ENCODE results near the gene ZNF366. TPM values are rescaled to one million over a fixed set of nuclear protein-coding genes. Genes with fewer than 3 reads are reported as not detected.

The ZNF366 gene
- total RNA-seq, 1 donor from 2014 or later, result 7.9 TPM

GRCh38 chr5:72451741-72452505, 55.3 kb downstream of the ZNF366 start:
- DNase-seq (ENCODE audit: low spot score in 2 of 2), result peak in 1 of 2 donors; percentile 90
- Histone ChIP-seq H3K9me3 (no peaks in the 10 kb centered on the region), H3K27me3 (no peaks in the 10 kb centered on the region), H3K4me1 (peaks cover 13 to 30% of the 10 kb centered on the region in 2 donors), H3K36me3 (no peaks in the 10 kb centered on the region), H3K27ac (peak overlapping the region; percentile 96 to 98), H3K4me3 (no peak overlapping the region)
- no peak for TF ChIP-seq CTCF (IDR thresholded peaks at IDR 0.05)
- intact Hi-C loops (cut with DNase I), result loop anchor here (1.0 to 2.0 kb wide), 4 partner anchors 17 to 83 kb away; no protein-coding TSS in a partner anchor

- Histone ChIP-seq H3K4me1 (peaks cover 5 to 28% of the 10 kb centered on the region in 2 donors), H3K27me3 (no peaks in the 10 kb centered on the region), H3K36me3 (no peaks in the 10 kb centered on the region), H3K27ac (no peak overlapping the region), H3K9me3 (no peaks in the 10 kb centered on the region), H3K4me3 (no peak overlapping the region)
- DNase-seq (ENCODE audit: low spot score in 2 of 2), result no peak
- no peak for TF ChIP-seq CTCF (IDR thresholded peaks at IDR 0.05)
- intact Hi-C loops (cut with DNase I), result loop anchor here (10.0 kb wide), 1 partner anchor 304 kb away; no protein-coding TSS in a partner anchor
Observed at GRCh38 chr5:72448368-72448767, 58.8 kb downstream of the ZNF366 start.

- intact Hi-C loops (cut with DNase I), result loop anchor here (10.0 kb wide), 1 partner anchor 303 kb away; no protein-coding TSS in a partner anchor
- Histone ChIP-seq H3K36me3 (no peaks in the 10 kb centered on the region), H3K9me3 (no peaks in the 10 kb centered on the region), H3K4me3 (no peak overlapping the region), H3K27me3 (no peaks in the 10 kb centered on the region), H3K4me1 (peaks cover 4 to 25% of the 10 kb centered on the region in 2 donors), H3K27ac (no peak overlapping the region)
- no peak for DNase-seq (ENCODE audit: low spot score in 2 of 2)
- TF ChIP-seq CTCF (IDR thresholded peaks at IDR 0.05), result no peak
Observed at GRCh38 chr5:72447751-72448150, 59.5 kb downstream of the ZNF366 start.

GRCh38 chr5:72445969-72446368, 61.2 kb downstream of the ZNF366 start:
- Histone ChIP-seq H3K4me3 (no peak overlapping the region), H3K27ac (no peak overlapping the region), H3K9me3 (no peaks in the 10 kb centered on the region), H3K27me3 (no peaks in the 10 kb centered on the region), H3K36me3 (no peaks in the 10 kb centered on the region), H3K4me1 (peaks cover 4 to 27% of the 10 kb centered on the region in 2 donors)
- DNase-seq (ENCODE audit: low spot score in 2 of 2), result no peak
- TF ChIP-seq CTCF (IDR thresholded peaks at IDR 0.05), result no peak
- intact Hi-C loops (cut with DNase I), result loop anchor here (1.0 to 10.0 kb wide), 2 partner anchors 301 to 392 kb away; no protein-coding TSS in a partner anchor

- DNase-seq (ENCODE audit: low spot score in 2 of 2), result no peak
Observed at GRCh38 chr5:72443883-72444282, 63.3 kb downstream of the ZNF366 start.

More at GRCh38 chr5:72443883-72444282, 63.3 kb downstream of the ZNF366 start:
- H3K4me1 ChIP-seq, result peaks cover 4 to 43% of the 10 kb centered on the region in 2 donors
- intact Hi-C loops (cut with DNase I), result loop anchor here (10.0 kb wide), 1 partner anchor 299 kb away; no protein-coding TSS in a partner anchor
- no peak overlapping the region for H3K4me3 ChIP-seq
- no peaks in the 10 kb centered on the region for H3K9me3 ChIP-seq
- no peaks in the 10 kb centered on the region for H3K27me3 ChIP-seq
- no peak for TF ChIP-seq CTCF (IDR thresholded peaks at IDR 0.05)
- peak overlapping the region in 1 of 2 donors; percentile 9 for H3K27ac ChIP-seq
- H3K36me3 ChIP-seq, result no peaks in the 10 kb centered on the region

Measured in ascending aorta (tissue), 2 donors.